Measurements from ENCODE around the gene TRPT1. TPM values are rescaled to one million over a fixed set of nuclear protein-coding genes. Genes with fewer than 3 reads are reported as not detected.

The TRPT1 gene
- total and polyA plus RNA-seq, 2 experiments from 2014 or later: 50.7 to 66.0 TPM

- Histone ChIP-seq H3K9ac (no peak overlapping the region), H4K20me1 (ENCODE audit: insufficient read depth) (no peaks in the 10 kb centered on the region), H3K27ac (no peak overlapping the region), H3K4me2 (ENCODE audit: unreplicated experiment) (no peak overlapping the region), H3K9me2 (ENCODE audit: insufficient read depth) (no peaks in the 10 kb centered on the region), H3K79me2 (ENCODE audit: insufficient read depth) (peaks cover 25% of the 10 kb centered on the region), H2AFZ (no peak overlapping the region), H3F3A (ENCODE audit: insufficient read depth) (peaks cover 6% of the 10 kb centered on the region; the same call in 1 of the 2 replicates), H3K9me3 (ENCODE audit: low read depth) (no peaks in the 10 kb centered on the region), H3K36me3 (ENCODE audit: low read depth) (no peaks in the 10 kb centered on the region), H3K27me3 (replicated peaks; ENCODE audit: insufficient read depth) (no peaks in the 10 kb centered on the region), H3K4me1 (ENCODE audit: insufficient read depth) (peaks cover under 1% of the 10 kb centered on the region; the same call in 1 of the 2 replicates), H3K4me3 (no peak overlapping the region)
- in situ Hi-C loops (cut with MboI): no loop called here
- TF ChIP-seq EZH2 (IDR thresholded peaks at IDR 0.05; ENCODE audit: insufficient read depth, poor library complexity, severe bottlenecking) (no peak), EZH2phosphoT487 (IDR thresholded peaks at IDR 0.05; ENCODE audit: insufficient read depth, low read depth) (no peak)
- DNase-seq: no peak
- 81 to 88% methylated on average over 15 of the region's 15 CpGs for WGBS, 2 experiments (ENCODE audit: low coverage in 1 of 2, low lambda C conversion rate in 2 of 2, missing lambda C conversion rate in 2 of 2)
Measured at GRCh38 chr11:64232182-64232966, 6.4 kb upstream of the TRPT1 start.

- no peaks in the 10 kb centered on the region for H3K36me3 ChIP-seq (ENCODE audit: low read depth)
- no peaks in the 10 kb centered on the region for H3K9me3 ChIP-seq (ENCODE audit: low read depth)
- no peaks in the 10 kb centered on the region for H3K9me2 ChIP-seq (ENCODE audit: insufficient read depth)
- peaks cover 6% of the 10 kb centered on the region; the same call in 1 of the 2 replicates for H3K4me1 ChIP-seq (ENCODE audit: insufficient read depth)
- H2AFZ ChIP-seq: no peak overlapping the region
- H3K79me2 ChIP-seq (ENCODE audit: insufficient read depth): peaks cover 33% of the 10 kb centered on the region
- in situ Hi-C loops (cut with MboI): no loop called here
- no peak for TF ChIP-seq EZH2 (IDR thresholded peaks at IDR 0.05; ENCODE audit: insufficient read depth, poor library complexity, severe bottlenecking)
- TF ChIP-seq EZH2phosphoT487 (IDR thresholded peaks at IDR 0.05; ENCODE audit: insufficient read depth, low read depth): no peak
- 91 to 94% methylated on average over 6 to 7 of the region's 7 CpGs for WGBS, 2 experiments (ENCODE audit: low coverage in 1 of 2, low lambda C conversion rate in 2 of 2, missing lambda C conversion rate in 2 of 2)
- no peak for DNase-seq
- peak overlapping the region; percentile 82 for H3K4me2 ChIP-seq (ENCODE audit: unreplicated experiment)
- no peaks in the 10 kb centered on the region for H3K27me3 ChIP-seq (replicated peaks; ENCODE audit: insufficient read depth)
- H4K20me1 ChIP-seq (ENCODE audit: insufficient read depth): no peaks in the 10 kb centered on the region
- no peak overlapping the region for H3K9ac ChIP-seq
- no peak overlapping the region for H3K27ac ChIP-seq
- no peak overlapping the region for H3K4me3 ChIP-seq
- peaks cover 6% of the 10 kb centered on the region; the same call in 1 of the 2 replicates for H3F3A ChIP-seq (ENCODE audit: insufficient read depth)
Measured at GRCh38 chr11:64231546-64231945, 5.6 kb upstream of the TRPT1 start.

- H3K36me3 ChIP-seq (ENCODE audit: low read depth): no peaks in the 10 kb centered on the region
- no peaks in the 10 kb centered on the region for H3K9me3 ChIP-seq (ENCODE audit: low read depth)
- peaks cover 6% of the 10 kb centered on the region; the same call in 1 of the 2 replicates for H3F3A ChIP-seq (ENCODE audit: insufficient read depth)
- peaks cover 37% of the 10 kb centered on the region for H3K79me2 ChIP-seq (ENCODE audit: insufficient read depth)
- 4 to 5% methylated on average over 8 of the region's 8 CpGs for WGBS, 2 experiments (ENCODE audit: low coverage in 1 of 2, low lambda C conversion rate in 2 of 2, missing lambda C conversion rate in 2 of 2)
- H3K4me2 ChIP-seq (ENCODE audit: unreplicated experiment): peak overlapping the region; percentile 82
- H4K20me1 ChIP-seq (ENCODE audit: insufficient read depth): no peaks in the 10 kb centered on the region
- TF ChIP-seq EZH2 (IDR thresholded peaks at IDR 0.05; ENCODE audit: insufficient read depth, poor library complexity, severe bottlenecking) (no peak), EZH2phosphoT487 (IDR thresholded peaks at IDR 0.05; ENCODE audit: insufficient read depth, low read depth) (no peak)
- peak overlapping the region; percentile 83 for H2AFZ ChIP-seq
- peaks cover 6% of the 10 kb centered on the region; the same call in 1 of the 2 replicates for H3K4me1 ChIP-seq (ENCODE audit: insufficient read depth)
- H3K27me3 ChIP-seq (replicated peaks; ENCODE audit: insufficient read depth): no peaks in the 10 kb centered on the region
- peak overlapping the region; percentile 79 for H3K9ac ChIP-seq
- no peak for DNase-seq
- H3K9me2 ChIP-seq (ENCODE audit: insufficient read depth): no peaks in the 10 kb centered on the region
- in situ Hi-C loops (cut with MboI): no loop called here
- H3K27ac ChIP-seq: peak overlapping the region; percentile 19; the same call in 1 of the 2 replicates
- peak overlapping the region; percentile 90 for H3K4me3 ChIP-seq
Measured at GRCh38 chr11:64230985-64231365, 5.0 kb upstream of the TRPT1 start.

GRCh38 chr11:64230171-64230984 is 4.4 kb upstream of the TRPT1 start, which contains the start of gene DNAJC4:
DNAJC4 (plus strand) TSS chr11:64230548; CDS start chr11:64230855, 307 bp downstream.
- peaks cover 38% of the 10 kb centered on the region for H3K79me2 ChIP-seq (ENCODE audit: insufficient read depth)
- peak; percentile 91 for DNase-seq
- H3K27ac ChIP-seq: peak within 1 kb of the TSS; percentile 19
- no peaks in the 10 kb centered on the region for H4K20me1 ChIP-seq (ENCODE audit: insufficient read depth)
- no peaks in the 10 kb centered on the region for H3K36me3 ChIP-seq (ENCODE audit: low read depth)
- 3% methylated on average over 38 to 53 of the region's 62 CpGs for WGBS, 2 experiments (ENCODE audit: low coverage in 1 of 2, low lambda C conversion rate in 2 of 2, missing lambda C conversion rate in 2 of 2)
- H3K9me3 ChIP-seq (ENCODE audit: low read depth): no peaks in the 10 kb centered on the region
- peaks cover 6% of the 10 kb centered on the region; the same call in 1 of the 2 replicates for H3K4me1 ChIP-seq (ENCODE audit: insufficient read depth)
- no peaks in the 10 kb centered on the region for H3K27me3 ChIP-seq (replicated peaks; ENCODE audit: insufficient read depth)
- H3K4me2 ChIP-seq (ENCODE audit: unreplicated experiment): peak within 1 kb of the TSS; percentile 82
- H3K4me3 ChIP-seq: peak within 1 kb of the TSS; percentile 90
- in situ Hi-C loops (cut with MboI): no loop called here
- H2AFZ ChIP-seq: peak within 1 kb of the TSS; percentile 83
- no peaks in the 10 kb centered on the region for H3K9me2 ChIP-seq (ENCODE audit: insufficient read depth)
- H3K9ac ChIP-seq: peak within 1 kb of the TSS; percentile 79
- TF ChIP-seq EZH2phosphoT487 (IDR thresholded peaks at IDR 0.05; ENCODE audit: insufficient read depth, low read depth) (no peak), EZH2 (IDR thresholded peaks at IDR 0.05; ENCODE audit: insufficient read depth, poor library complexity, severe bottlenecking) (no peak)
- H3F3A ChIP-seq (ENCODE audit: insufficient read depth): peaks cover 6% of the 10 kb centered on the region; the same call in 1 of the 2 replicates

Measured in GM23248 (cell line).